Keratinocyte (primary cell): ENCODE data around the gene KLHL3.

ENCODE experiments used
- EZH2 ChIP-seq: IDR thresholded peaks from one replicate; pipeline ENCODE4 v1.6.1; 2012; ENCODE audit warnings: inconsistent platforms, mild to moderate bottlenecking, low read length, moderate library complexity
- TF ChIP-seq, protein P1 (sequence below), 3 experiments: IDR thresholded peaks in 1 of 3; conservative IDR thresholded peaks in 1 of 3; optimal IDR thresholded peaks in 1 of 3; 2 replicates in 2 of 3; 3 replicates in 1 of 3; pipeline versions ENCODE3 to v1.5.1; 2011; ENCODE audit warnings: low read length in 3 of 3, mild to moderate bottlenecking in 3 of 3, moderate library complexity in 2 of 3, control low read depth in 1 of 3, inconsistent platforms in 1 of 3; ENCODE audit not compliant: insufficient read depth in 2 of 3; ENCODE audit errors: extremely low read depth in 1 of 3

- TF ChIP-seq, protein P1, sequence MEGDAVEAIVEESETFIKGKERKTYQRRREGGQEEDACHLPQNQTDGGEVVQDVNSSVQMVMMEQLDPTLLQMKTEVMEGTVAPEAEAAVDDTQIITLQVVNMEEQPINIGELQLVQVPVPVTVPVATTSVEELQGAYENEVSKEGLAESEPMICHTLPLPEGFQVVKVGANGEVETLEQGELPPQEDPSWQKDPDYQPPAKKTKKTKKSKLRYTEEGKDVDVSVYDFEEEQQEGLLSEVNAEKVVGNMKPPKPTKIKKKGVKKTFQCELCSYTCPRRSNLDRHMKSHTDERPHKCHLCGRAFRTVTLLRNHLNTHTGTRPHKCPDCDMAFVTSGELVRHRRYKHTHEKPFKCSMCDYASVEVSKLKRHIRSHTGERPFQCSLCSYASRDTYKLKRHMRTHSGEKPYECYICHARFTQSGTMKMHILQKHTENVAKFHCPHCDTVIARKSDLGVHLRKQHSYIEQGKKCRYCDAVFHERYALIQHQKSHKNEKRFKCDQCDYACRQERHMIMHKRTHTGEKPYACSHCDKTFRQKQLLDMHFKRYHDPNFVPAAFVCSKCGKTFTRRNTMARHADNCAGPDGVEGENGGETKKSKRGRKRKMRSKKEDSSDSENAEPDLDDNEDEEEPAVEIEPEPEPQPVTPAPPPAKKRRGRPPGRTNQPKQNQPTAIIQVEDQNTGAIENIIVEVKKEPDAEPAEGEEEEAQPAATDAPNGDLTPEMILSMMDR (optimal IDR thresholded peaks at IDR 0.05 in 1 of 3, IDR thresholded peaks at IDR 0.05 in 1 of 3, conservative IDR thresholded peaks at IDR 0.05 in 1 of 3; ENCODE audit: extremely low read depth in 1 of 3, insufficient read depth in 2 of 3, low read length in 3 of 3): peak in 2 of 3 experiments; percentile 19 to 70
- TF ChIP-seq EZH2: no peak
These were observed at the start of gene KLHL3 for GRCh38 chr5:137735555-137736284.
